GM12892 (cell line): ENCODE results near the gene TRIP12.
A peak's percentile ranks its signal among the peaks of the same experiment; 100 is the strongest.
"Not testable (repeated sequence)": the region's sequence is repeated elsewhere in the genome, so short reads cannot be mapped to it uniquely, and the experiment has no call there.

Source experiments
- DNase-seq: peaks from one replicate; pipeline ENCODE4 v3.0.0; 2011; ENCODE audit not compliant: insufficient read length
- FAIRE-seq: peaks from 2 replicates; lab custom pipeline; 2011; peaks lifted over from hg19 to GRCh38; lab: Jason Lieb, UNC
- POLR2A ChIP-seq: IDR thresholded peaks from 2 replicates; pipeline ENCODE4 v1.6.1; 2011; ENCODE audit warnings: low read depth, low read length, control low read depth
- POLR2AphosphoS5 ChIP-seq: IDR thresholded peaks from 2 replicates; pipeline ENCODE4 v1.6.1; 2011; ENCODE audit warnings: low read depth, low read length, control low read depth
- TAF1 ChIP-seq: IDR thresholded peaks from 2 replicates; pipeline ENCODE4 v1.6.1; 2011; ENCODE audit warnings: low read depth, mild to moderate bottlenecking, control low read depth, low read length, borderline replicate concordance

Gene TRIP12

GRCh38 chr2:229810786-229811185, 111.0 kb downstream of the TRIP12 start:
- FAIRE-seq (no peak), DNase-seq (no peak)
- TF ChIP-seq TAF1, result no peak
- TF ChIP-seq POLR2A, result no peak
- TF ChIP-seq POLR2AphosphoS5, result no peak

- no peak for DNase-seq
- no peak for TF ChIP-seq POLR2AphosphoS5
- no peak for TF ChIP-seq TAF1
- no peak for TF ChIP-seq POLR2A
- no peak for FAIRE-seq
Measured at GRCh38 chr2:229805559-229805958, 116.2 kb downstream of the TRIP12 start.

- no peak for FAIRE-seq
- TF ChIP-seq POLR2AphosphoS5, result no peak
- TF ChIP-seq TAF1, result no peak
- no peak for TF ChIP-seq POLR2A
Measured at GRCh38 chr2:229802785-229803184, 119.0 kb downstream of the TRIP12 start.

GRCh38 chr2:229800997-229801754, 120.6 kb downstream of the TRIP12 start:
- peak; percentile 20 for DNase-seq
- TF ChIP-seq POLR2AphosphoS5, result no peak
- no peak for TF ChIP-seq TAF1
- no peak for TF ChIP-seq POLR2A
- FAIRE-seq, result peak; percentile 79

More at GRCh38 chr2:229802785-229803184, 119.0 kb downstream of the TRIP12 start:
- DNase-seq, result no peak

- no peak for FAIRE-seq
- DNase-seq, result no peak
- TF ChIP-seq TAF1 (no peak), POLR2A (no peak), POLR2AphosphoS5 (no peak)
Measured at GRCh38 chr2:229798446-229799155, 123.2 kb downstream of the TRIP12 start.

GRCh38 chr2:229795058-229795457, 126.8 kb downstream of the TRIP12 start:
- TF ChIP-seq POLR2AphosphoS5, result no peak
- TF ChIP-seq POLR2A, result no peak
- no peak for TF ChIP-seq TAF1
- no peak for FAIRE-seq
- DNase-seq, result no peak

- no peak for TF ChIP-seq POLR2AphosphoS5
- no peak for TF ChIP-seq TAF1
- TF ChIP-seq POLR2A, result no peak
- FAIRE-seq (no peak), DNase-seq (no peak)
Measured at GRCh38 chr2:229794636-229795035, 127.2 kb downstream of the TRIP12 start.

GRCh38 chr2:229786289-229786688, 135.5 kb downstream of the TRIP12 start:
- FAIRE-seq, DNase-seq: not testable (repeated sequence)

- no peak for FAIRE-seq
- no peak for TF ChIP-seq POLR2A
- TF ChIP-seq TAF1, result no peak
- TF ChIP-seq POLR2AphosphoS5, result no peak
- DNase-seq, result no peak
Measured at GRCh38 chr2:229784791-229785190, 137.0 kb downstream of the TRIP12 start.

- FAIRE-seq, result peak; percentile 92
- no peak for DNase-seq
- no peak for TF ChIP-seq POLR2A
- TF ChIP-seq POLR2AphosphoS5, result no peak
- TF ChIP-seq TAF1, result no peak
Measured at GRCh38 chr2:229783108-229783721, 138.6 kb downstream of the TRIP12 start.

- no peak for DNase-seq
- no peak for TF ChIP-seq POLR2A
- no peak for TF ChIP-seq TAF1
- no peak for TF ChIP-seq POLR2AphosphoS5
- FAIRE-seq, result peak; percentile 96
Measured at GRCh38 chr2:229780856-229781773, 140.7 kb downstream of the TRIP12 start.
